ENCODE data around the gene FBF1.

FBF1 gene

DNA sequence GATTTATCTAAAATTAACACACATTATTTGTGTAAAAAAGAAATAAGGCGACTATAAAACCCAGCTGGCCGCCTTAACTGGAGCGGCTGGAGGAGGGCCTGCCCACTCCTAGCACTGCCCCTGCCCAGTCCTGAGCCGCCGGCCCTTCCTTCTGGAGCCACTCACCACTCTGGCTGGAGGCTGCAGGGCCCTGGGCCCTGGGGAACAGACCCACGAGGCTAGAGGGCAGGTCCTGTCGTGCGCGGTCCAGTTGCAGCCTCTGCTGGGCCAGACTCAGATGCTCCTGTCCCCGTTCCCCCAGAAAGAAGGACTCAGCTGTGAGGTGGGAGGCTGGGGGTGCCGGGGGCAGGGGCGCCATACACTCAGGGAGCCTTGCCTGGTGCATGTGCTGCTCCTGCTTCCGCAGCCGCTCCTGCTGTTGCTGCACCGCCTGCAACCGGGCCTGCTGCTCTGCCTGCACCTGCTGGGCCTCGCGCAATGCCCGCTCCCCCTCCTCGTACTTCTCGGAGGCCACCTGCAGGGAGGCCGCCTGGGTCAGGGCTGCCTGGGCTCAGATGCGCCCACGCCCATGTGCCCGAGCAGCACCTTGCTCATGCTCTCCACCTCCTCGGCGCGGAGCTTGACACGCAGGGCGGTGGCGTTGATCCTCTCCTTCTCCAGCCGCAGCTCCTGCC, 27.2 kb downstream of the FBF1 start:
- no peak for DNase-seq

DNA sequence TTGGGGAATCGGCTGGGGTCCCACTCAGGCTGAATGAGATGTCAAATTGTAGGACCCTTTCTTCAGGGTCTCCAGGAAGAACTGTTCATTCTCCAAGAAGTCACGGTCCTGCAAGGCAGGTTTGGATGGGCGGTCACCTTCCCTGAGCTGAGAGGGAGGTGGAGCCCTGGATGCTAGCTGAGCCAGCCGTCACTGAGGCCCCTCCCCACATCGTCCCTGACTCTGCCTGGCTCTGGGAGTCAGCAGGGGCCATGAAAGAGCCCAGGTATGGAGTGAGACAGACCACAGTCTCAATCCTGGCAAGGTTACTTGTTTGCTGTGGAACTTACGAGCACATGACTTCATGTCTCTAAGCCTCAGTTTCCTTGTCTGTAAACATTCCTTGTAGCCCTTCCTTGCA, 30.1 kb downstream of the FBF1 start:
- no peak for DNase-seq

DNA sequence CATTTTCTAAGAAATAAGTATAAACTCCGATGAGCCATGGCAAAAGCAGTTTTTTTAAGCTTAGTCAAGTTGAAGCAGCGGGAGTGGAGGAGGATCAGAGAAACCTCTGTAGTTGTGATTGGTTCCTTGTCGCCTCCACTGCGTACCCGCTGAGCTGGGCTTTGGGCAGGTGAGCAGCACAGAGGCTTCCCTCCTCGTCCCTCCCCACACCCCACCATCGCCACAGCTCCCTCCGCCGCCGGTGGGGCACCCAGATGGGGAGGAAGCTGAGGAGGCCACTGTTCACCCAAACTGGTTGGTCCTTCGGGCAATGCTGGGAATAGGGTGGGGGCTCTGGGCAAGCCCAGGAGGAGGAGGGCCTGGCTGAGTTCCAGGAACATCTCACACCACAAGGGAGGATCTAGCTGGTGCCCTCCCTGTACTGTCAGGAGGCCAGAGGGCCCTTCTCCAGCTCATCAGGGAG, 31.0 kb downstream of the FBF1 start:
- no peak for DNase-seq

DNA sequence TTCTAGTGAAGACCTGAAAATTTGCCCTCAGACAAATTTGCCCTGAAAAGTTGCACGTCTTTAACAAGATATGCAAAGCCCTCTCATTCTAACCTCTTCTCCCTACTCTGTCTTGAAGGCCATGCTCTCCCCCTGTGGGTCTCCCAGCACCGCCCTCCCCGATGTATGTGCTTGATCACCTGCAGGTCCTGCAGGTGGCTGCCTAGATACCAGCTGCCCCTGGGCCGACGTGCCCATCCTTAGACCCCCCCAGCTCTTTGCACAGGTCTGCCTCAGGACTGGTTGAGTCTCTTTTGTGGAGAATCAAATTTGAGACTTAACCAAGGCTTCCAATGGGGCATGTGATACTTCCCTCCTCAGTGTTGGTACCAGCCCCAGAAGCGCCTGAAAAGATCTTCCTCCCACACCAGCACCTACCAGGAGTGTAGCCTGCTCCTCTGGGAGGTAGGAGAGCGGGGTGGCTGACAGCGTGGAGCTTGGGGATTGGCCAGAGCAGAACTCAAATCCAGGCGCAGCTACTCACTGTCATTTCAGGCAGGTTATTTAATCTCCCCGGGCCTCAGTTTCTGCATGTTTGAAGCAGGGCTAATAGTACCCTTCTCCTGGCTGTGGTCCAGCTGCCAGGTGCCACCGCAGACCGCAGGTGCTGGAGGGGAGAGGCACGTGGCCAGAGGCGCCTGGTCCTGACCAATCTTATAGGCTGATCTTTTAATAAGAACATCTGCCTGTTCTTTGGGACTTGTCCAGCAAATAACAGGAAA, 31.6 kb downstream of the FBF1 start:
- DNase-seq = no peak

DNA sequence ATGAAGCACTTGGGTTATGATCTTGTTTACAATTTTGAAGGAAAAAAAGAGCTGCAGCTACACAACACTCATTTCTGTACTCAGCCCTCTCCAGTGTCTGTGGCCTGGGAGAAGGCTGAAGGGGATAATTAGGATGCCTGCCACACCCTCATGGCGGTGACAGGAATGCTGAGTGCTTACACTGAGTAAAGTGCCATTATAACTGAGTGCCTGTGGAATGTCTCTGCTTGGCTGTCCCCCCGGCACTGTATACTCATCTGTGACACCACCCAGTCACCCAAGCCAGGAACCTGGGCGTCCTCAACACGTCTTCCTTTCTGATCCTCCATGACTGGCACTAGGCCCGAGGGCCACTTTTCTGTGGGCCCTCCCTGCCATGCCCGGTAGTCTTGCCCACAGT, 32.6 kb downstream of the FBF1 start:
- DNase-seq = no peak

DNA sequence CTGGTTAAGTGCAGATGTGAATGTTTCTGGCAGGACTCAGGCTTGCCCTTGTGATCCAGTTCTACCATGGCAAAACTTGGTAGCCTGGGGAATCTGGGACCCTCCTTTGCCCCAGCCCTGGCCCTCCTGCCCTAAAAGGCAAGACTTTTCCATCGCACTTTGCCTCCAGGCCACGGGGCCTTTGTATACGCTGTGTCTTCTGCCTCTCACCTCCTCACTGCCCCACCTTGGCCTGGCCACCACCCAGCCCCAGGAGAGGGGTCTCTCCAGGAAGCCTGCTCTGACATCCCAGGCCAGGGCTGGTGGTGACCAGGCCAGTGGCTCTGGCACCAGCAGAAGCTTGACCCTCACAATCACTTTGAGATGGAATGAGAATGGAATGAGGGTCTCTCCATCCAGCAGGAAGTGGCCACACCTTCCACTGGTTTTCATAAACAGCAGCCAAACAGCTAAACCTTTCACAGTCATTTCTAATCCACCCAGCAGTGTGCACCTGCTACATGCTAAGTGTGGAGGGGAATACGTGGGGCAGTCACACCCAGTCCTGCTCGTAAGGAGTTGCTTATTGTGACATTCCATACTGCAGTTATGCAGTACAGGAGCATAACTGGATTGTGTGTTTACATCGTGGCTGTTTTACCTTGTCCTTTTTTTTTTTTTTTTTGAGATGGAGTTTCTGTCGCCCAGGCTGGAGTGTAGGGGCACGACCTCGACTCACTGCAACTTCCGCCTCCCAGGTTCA, 34.5 kb downstream of the FBF1 start:
- no peak for DNase-seq

DNA sequence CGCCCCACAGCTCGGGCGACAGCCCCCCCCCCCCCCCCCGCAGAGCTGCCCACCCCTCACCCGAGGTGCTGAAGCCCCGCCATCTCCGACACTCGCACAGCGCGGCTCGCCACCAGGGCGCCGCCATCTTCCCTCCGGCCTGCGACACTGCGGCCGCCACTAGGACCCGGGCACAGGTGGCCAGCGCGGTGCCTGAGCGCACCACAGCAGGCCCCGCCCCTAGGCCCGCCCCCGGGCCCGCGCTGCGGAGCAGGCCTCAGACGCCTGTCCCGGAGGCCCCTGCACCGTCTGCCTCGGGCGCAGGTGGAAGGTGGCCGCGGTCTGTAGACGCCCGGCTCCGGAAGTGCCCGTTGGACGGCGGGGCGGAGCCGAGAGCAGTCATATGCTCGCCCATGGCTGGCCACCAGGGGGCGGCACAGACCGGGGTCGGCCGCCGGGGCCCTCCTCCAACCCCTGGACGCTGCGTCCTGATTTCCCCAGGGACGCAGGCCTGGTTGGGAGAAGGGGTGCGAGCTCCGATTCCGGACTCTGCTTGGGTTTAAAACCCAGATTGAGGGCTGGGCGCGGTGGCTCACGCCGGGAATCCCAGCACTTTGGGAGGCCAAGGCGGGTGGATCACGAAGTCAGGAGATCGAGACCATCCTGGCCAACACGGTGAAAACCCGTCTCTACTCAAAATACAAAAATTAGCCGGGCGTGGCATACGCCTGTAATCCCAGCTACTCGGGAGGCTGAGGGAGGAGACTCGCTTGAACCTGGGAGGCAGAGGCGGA, 35.9 kb downstream of the FBF1 start, which contains the start of gene MRPL38:
Gene MRPL38 (minus strand): TSS at position 136 of the 773 bp plus-strand sequence. CDS start 9 bp downstream, at position 127.
- peak; percentile 88 for DNase-seq

DNA sequence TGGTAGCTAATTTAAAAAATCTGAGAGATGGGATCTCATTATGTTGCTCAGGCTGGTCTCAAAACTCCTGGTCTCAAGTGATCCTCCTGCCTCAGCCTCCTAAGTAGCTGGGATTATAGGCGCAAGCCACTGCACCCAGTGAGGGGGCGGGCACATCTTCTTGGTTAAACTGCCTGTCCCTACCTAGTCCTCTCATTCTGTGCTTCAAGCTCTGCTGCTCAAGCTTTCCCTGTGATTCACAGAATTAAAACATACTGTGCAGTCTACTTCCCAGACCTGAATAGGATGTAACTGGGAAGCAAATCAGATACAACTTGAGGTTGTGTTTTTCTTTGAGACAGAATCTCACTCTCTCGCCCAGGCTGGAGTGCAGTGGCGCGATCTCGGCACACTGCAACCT, 38.4 kb downstream of the FBF1 start:
- DNase-seq = no peak

DNA sequence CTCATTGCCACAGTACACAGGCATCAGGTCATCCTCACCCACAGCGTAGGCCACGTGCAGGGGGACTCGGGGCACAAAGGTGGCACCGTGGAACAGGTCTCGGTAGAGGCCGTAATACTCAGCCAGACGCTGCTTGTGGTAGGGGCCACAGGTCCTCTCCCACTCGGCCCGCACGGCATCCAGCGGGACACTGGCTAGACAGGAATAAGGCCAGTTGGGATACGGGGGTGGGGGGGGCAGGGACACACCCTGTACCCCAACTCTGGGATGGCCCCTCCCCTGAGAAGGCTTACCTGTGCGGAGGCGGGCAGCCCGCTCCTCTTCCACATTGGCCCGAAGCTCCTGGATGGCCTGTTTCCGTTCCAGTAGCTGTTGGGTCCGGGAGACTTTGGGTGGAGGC, 39.1 kb downstream of the FBF1 start:
- DNase-seq = no peak

DNA sequence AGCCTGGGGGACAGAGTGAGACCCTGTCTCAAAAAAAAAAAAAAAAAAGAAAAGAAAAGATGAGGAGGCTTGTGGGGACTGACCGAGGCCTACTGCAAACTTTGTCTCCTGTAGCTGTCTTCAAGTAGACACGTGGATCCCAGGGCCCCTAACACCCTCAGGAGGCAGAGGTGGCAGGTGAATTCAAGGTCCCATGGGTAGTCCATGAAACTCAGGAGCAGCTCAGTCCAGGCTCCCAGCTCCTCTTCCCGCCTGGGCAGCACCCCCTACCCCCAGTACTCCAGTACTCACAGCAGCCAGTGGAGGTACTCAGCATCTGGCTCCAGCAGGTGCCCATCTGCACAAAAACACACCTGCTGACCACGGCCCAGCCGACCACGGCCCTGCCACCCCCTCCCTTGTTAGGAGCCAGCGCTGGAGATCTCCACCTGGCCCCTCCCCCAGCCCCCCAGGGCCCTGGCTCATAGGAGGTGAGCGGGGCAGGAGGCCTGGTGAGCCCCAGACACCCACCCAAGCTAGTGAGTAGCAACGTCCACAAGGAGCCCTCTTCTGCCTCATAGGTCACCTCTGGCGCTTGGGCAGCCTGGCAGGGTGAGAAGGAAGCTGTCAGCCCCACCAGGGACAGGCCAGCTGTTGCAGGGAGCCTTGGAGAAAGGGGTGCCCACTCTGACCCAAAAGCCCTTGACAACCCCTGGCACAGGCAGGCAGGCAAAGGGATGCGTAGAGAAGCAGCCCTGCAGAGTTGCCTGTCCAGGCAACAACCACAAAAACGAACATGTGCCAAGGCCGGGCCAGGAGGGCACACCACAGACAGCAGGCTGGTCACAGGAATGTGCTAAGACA, 39.9 kb downstream of the FBF1 start:
- DNase-seq = no peak

DNA sequence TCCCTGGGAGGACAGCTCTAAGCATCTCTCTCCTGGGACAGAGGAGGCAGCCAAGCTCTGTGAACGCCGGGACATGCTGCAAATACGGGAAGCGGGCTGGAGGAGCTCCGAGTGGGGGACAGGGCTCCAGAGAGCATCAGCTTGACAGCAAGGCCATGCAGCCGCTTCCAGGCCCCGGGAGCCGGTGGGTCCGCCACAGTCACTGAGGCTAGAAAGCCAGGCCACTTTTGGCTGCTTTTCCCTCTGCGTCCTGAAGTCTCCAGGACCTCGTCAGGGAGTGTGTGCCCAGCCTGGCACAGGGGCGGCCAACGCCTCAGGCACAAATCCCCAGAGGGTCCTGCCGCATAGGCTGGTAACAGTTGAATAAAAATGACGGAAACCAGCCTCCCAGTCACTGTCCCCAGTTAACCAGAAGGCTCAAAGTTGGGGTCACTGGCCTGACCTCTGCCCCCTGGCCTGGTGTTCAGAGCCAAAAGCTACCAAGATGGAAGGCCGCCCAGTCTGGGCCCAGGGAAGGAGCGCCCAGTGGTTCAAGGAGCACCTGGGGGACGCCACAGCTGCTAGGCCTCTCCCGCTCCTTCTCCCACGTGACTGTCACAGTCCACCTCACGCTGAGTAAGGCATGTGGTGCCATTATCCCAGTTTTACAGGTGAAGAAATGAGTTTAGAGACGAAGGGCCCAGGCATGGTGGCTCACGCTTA, 40.9 kb downstream of the FBF1 start:
- no peak for DNase-seq

DNA sequence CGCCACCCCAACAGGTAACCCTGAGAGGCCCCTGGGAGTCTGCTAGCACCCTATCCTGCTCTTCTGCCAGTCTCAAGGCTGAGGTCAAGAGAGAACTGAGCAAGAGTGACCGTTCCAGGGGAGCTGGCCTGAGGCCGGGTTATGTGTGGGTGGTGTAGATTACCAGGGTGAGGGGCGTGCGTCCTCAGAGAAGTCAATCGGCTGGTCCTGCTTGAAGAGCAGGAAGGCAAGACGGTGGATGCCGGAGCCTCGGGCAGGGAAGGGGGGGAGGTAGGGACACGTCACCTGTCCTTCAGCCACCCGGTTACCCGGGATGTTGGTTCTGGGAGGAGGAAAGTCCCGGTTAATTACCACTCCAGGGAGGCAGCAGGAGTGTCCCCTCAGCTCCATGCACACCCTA, 41.5 kb downstream of the FBF1 start:
- DNase-seq = no peak

DNA sequence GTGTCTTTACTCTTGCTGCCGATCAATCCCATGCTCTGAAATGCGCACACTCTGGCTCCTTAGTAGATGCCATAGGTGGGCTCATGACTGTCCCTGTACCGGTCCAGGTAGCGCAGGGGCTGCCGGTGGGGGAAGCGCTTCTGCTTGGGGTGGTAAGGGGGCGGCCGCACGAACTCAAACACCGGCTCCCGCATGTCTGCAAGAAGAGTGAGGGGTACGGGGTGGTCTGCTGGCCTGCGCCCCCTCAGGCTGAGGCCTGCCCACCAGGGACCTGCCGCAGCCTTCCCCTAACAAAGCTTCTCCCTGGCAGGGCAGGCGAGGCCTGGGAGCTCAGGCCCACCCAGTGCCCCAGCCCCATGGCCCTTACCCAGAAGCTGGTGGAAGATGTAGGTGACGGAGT, 42.1 kb downstream of the FBF1 start:
- no peak for DNase-seq

DNA sequence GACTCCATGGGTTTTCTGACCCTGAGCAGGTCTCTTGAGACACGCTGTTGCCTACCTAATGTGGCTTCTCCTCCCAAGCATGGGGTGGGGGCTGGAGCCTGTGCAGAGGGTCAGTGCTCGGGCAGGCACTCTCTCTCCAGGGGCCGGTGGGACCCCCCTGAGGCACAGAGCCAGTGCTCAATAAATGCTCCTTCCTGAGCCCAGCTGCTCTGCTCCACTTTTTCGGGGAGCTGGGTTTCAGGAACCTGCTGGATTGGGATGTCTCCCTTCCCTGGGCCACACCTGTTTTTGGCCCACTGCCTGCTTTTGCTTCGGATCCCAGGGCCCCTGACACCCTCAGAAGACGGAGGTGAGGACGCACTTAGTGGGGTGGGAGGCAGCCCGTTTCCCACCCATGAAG, 42.8 kb downstream of the FBF1 start:
- no peak for DNase-seq

DNA sequence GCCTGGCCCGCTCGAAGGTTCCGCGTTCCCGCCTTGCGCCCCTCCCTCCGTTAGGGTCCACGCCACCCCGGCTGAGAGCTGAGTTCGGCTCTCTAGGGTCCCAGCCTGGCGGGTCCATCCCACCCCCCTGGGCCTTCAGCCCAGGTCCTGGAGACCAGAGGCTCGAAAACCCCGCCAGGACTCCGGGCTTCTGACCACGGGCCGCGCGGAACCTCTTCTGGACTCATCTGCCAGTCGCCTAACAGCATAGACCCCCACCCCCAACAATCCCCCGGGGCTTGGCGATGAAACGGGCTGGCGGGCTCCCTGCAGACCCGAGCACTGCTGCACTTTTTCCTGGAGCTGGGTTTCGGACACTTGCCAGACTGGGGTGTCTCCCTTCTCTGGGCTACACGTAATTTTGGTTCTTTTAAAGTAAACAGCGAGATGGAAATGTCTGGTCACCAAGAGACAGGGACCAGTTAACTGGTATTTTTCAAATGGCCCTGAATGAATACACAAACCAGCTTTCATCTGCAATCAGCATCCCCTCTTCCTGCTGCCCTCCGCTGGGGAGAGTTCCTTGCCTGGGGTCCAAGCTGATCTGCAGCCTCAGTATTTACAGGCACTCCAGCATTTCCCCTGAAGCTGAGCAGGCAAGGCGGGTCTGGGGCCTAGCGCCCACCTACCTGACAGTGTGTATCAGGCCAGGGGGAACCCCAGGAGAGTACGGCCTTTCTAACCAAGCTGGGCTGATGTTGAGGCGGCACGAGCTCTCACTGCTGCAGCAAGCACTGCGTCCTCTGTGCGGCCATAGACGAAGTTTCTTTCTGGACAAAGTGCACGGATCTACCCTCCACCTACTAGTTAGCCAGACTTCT, 43.5 kb downstream of the FBF1 start:
- no peak for DNase-seq

DNA sequence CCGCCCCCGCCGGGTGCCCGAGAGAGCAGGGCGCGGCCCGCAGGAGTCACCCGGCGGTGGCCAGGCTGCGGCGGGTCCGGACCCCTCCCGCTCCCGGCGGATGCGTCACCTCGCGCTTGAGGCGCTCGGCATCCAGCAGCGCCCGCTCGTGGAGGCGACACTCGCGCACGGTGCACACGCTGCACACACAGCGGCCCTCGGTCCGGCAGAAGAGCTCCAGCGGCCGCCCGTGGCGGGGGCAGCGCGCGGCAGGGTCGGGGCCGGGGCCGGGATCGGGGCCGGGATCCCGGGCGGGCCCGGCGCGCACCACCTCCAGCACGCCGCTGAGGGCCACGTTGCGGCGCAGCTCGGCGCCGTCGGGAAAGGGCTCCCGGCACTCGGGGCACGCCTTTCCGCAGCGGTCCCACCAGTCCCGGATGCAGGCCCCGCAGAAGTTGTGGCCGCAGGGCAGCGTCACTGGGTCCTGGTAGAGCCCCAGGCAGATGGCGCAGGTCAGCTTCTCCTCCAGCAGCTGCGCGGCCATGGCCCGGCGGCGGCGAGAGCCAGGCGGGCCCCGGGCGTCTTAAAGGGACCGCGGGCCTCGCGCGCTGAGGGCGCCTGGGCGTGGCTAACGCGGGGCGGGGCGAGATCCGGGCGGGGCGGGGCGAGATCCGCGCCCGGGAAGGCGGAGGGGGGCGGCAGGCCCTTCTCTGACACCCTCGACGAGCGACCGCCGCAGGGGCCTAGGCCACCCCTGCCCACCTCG, 44.3 kb downstream of the FBF1 start, which contains the start of gene TRIM65:
Gene TRIM65 (minus strand): TSS at position 537 of the 745 bp plus-strand sequence. CDS start 14 bp downstream, at position 523.
- peak; percentile 77 for DNase-seq

DNA sequence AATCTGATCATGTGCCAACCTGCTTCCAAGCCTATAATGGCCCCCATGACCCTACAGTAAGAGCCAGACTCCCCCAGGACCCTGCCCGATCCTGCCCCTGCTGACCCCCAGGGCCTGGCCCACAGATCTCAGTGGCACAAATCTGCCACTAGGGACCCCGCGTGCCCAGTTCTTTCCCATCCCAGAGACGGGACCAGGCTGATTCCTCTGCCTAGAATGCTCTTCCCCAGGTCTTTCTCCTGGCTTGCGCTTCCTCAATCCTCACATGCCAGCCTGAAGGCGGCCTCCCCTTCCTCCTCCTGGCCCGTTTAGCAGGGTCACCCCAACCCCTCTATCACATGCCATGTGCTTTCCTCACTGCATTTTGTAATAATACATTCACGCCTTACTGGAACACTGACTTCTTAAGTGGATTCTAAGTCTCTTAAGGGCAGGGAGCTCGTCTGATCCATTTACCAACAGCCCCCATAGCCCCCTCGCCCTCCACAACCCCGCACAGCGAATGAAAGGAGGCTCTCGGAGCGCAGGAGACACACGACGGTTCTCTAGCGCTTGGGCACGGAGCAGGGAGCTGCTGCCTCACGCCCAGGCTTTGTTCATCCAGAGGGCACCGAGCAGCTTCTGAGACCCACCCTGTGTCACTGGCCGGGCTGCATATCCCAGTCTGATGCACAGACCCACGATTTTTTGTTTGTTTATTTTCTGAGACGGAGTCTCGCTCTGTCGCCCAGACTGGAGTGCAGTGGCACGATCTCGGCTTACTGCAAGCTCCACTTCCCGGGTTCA, 45.3 kb downstream of the FBF1 start:
- DNase-seq = no peak

DNA sequence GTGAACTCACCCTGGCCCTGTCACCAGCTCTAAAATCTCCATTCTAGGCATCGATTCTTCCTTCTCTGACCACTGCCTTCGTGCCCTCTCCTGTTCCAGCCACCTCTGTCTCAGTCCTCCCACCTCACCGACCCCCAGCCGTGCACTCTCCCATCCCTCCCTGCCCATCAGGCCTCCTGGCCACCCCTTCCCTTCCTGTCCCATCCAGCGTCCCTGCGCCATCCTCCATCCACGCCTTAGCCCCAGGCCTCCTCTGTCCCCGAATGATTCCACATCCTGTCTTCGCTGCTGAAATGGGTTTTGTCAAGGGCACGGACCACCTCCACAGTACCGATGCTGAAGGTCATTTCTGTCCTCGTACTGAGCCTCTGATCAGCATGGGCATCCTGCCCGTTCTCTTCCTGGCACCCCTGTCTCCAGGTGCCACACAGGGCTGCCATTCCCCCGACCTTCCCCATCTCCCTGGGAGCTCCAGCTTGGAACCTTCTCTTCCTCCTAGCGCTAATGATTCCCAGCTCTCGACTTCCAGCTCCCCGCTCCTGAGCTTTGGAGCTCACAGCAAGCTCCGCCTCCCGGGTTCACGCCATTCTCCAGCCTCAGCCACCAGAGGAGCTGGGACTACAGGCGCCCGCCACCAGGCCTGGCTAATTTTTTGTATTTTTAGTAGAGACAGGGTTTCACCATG, 46.7 kb downstream of the FBF1 start:
- no peak for DNase-seq

All from activated CD4-positive, alpha-beta T cell treated with anti-CD3 and anti-CD28 coated beads, Interleukin-2, amount 50 U/mL, for 1 hour (primary cell).